ENCODE results near the gene IL4I1.

DNA sequence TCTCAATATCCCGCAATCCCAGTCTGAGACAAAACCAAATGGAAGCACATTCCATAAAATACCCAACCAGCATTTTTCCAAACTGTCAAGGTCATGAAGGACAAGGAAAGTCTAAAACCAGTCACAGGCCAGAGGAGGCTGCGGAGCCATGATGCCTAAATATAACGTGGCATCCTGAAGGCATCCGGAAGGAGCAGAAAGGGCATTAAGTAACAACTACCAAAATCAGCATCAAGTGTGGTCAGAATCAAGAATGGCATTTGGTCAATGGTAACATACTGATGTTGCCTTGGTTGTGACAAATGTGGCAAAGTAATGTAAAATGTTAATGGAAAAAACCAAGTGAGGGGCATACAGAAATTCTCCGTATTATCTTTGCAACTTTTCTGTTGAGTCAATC is 28.8 kb upstream of the IL4I1 start:
- TF ChIP-seq, protein P1, sequence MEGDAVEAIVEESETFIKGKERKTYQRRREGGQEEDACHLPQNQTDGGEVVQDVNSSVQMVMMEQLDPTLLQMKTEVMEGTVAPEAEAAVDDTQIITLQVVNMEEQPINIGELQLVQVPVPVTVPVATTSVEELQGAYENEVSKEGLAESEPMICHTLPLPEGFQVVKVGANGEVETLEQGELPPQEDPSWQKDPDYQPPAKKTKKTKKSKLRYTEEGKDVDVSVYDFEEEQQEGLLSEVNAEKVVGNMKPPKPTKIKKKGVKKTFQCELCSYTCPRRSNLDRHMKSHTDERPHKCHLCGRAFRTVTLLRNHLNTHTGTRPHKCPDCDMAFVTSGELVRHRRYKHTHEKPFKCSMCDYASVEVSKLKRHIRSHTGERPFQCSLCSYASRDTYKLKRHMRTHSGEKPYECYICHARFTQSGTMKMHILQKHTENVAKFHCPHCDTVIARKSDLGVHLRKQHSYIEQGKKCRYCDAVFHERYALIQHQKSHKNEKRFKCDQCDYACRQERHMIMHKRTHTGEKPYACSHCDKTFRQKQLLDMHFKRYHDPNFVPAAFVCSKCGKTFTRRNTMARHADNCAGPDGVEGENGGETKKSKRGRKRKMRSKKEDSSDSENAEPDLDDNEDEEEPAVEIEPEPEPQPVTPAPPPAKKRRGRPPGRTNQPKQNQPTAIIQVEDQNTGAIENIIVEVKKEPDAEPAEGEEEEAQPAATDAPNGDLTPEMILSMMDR (IDR thresholded peaks at IDR 0.05): no peak
- TF ChIP-seq EZH2 (IDR thresholded peaks at IDR 0.05; ENCODE audit: borderline replicate concordance, insufficient read depth, low read depth, low read length, poor library complexity, severe bottlenecking): no peak

All from B cell (primary cell).